ENCODE data around the gene PLEKHB1. TPM values are rescaled to one million over a fixed set of nuclear protein-coding genes. Genes with fewer than 3 reads are reported as not detected.

The PLEKHB1 gene
- polyA plus RNA-seq, 1 donor (not counting 4 experiments of a cell fraction or from before 2014, with no cell fraction given) = not detected

- Histone ChIP-seq H2AFZ (ENCODE audit: control insufficient read depth, low read length) (no peak overlapping the region), H3K27me3 (ENCODE audit: control insufficient read depth, extremely low read depth, insufficient read depth, low read length) (peaks cover 29% of the 10 kb centered on the region), H3K9me3 (ENCODE audit: control insufficient read depth, low read depth, low read length) (no peaks in the 10 kb centered on the region), H3K9me1 (ENCODE audit: control insufficient read depth, extremely low read depth, insufficient read depth, low read length) (no peaks in the 10 kb centered on the region), H3K4me1 (ENCODE audit: control insufficient read depth, extremely low read depth, insufficient read depth, low read length) (peaks cover 14% of the 10 kb centered on the region), H3K27ac (ENCODE audit: control insufficient read depth, insufficient read depth, low read length) (no peak overlapping the region), H3K79me2 (ENCODE audit: control insufficient read depth, insufficient read depth, low read length) (no peaks in the 10 kb centered on the region), H3K4me2 (ENCODE audit: control insufficient read depth, extremely low read depth, insufficient read depth, low read depth, low read length) (peak overlapping the region; percentile 55), H3K9ac (ENCODE audit: control insufficient read depth, extremely low read depth, insufficient read depth, low read length) (no peak overlapping the region), H3K4me3 (ENCODE audit: control insufficient read depth in 2 of 3, extremely low read depth in 1 of 3, insufficient read depth in 2 of 3, low read depth in 1 of 3, low read length in 3 of 3) (no peak overlapping the region), H3K36me3 (ENCODE audit: control insufficient read depth in 2 of 2, extremely low read depth in 1 of 2, insufficient read depth in 2 of 2, low read length in 2 of 2) (no peaks in the 10 kb centered on the region), H4K20me1 (ENCODE audit: control insufficient read depth, extremely low read depth, insufficient read depth, low read length) (no peaks in the 10 kb centered on the region)
- FAIRE-seq = no peak
- peak; percentile 77 for DNase-seq (ENCODE audit: low read depth, low spot score)
- dilution Hi-C loops (cut with MboI; ENCODE audit: extremely low pct_ligation_motif_present, low sequenced_read_pairs) = no loop called here
- TF ChIP-seq CTCF (optimal IDR thresholded peaks at IDR 0.05 in 1 of 3, IDR thresholded peaks at IDR 0.05 in 1 of 3, conservative IDR thresholded peaks at IDR 0.05 in 1 of 3; ENCODE audit: extremely low read depth in 1 of 3, insufficient read depth in 2 of 3, low read length in 3 of 3) = no peak
- no peak for TF ChIP-seq EZH2 (IDR thresholded peaks at IDR 0.05; ENCODE audit: low read length)
These were observed 1.2 kb downstream of the PLEKHB1 start for GRCh38 chr11:73647459-73648100.

DNA sequence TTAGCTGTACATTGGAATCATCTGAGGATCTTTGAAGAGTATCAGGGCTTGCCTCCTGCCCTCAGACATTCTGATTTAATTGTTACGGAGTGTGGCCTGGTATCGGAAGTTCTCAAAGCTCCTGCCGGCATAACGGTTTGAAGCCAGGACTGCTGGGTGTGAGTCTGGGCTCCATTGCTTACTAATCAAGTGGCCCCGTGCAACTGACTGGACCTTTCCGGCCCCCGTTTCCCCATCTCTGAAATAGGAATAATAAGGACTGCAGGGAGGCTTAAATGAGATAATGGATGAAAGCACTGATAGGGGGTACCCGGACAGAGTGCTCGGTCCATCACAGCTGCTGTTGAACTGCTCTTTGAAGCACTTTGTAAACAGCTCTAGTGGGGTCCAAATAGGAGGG is 1.7 kb downstream of the PLEKHB1 start:
- no peak for FAIRE-seq
- DNase-seq (ENCODE audit: low read depth, low spot score) = no peak
- Histone ChIP-seq H3K79me2 (ENCODE audit: control insufficient read depth, insufficient read depth, low read length) (no peaks in the 10 kb centered on the region), H3K4me3 (ENCODE audit: control insufficient read depth in 2 of 3, extremely low read depth in 1 of 3, insufficient read depth in 2 of 3, low read depth in 1 of 3, low read length in 3 of 3) (no peak overlapping the region), H3K9me3 (ENCODE audit: control insufficient read depth, low read depth, low read length) (no peaks in the 10 kb centered on the region), H3K27me3 (ENCODE audit: control insufficient read depth, extremely low read depth, insufficient read depth, low read length) (peaks cover 32% of the 10 kb centered on the region), H4K20me1 (ENCODE audit: control insufficient read depth, extremely low read depth, insufficient read depth, low read length) (no peaks in the 10 kb centered on the region), H3K27ac (ENCODE audit: control insufficient read depth, insufficient read depth, low read length) (no peak overlapping the region), H3K4me1 (ENCODE audit: control insufficient read depth, extremely low read depth, insufficient read depth, low read length) (peaks cover 14% of the 10 kb centered on the region), H3K4me2 (ENCODE audit: control insufficient read depth, extremely low read depth, insufficient read depth, low read depth, low read length) (no peak overlapping the region), H2AFZ (ENCODE audit: control insufficient read depth, low read length) (no peak overlapping the region), H3K36me3 (ENCODE audit: control insufficient read depth in 2 of 2, extremely low read depth in 1 of 2, insufficient read depth in 2 of 2, low read length in 2 of 2) (no peaks in the 10 kb centered on the region), H3K9ac (ENCODE audit: control insufficient read depth, extremely low read depth, insufficient read depth, low read length) (no peak overlapping the region), H3K9me1 (ENCODE audit: control insufficient read depth, extremely low read depth, insufficient read depth, low read length) (no peaks in the 10 kb centered on the region)
- dilution Hi-C loops (cut with MboI; ENCODE audit: extremely low pct_ligation_motif_present, low sequenced_read_pairs) = no loop called here
- TF ChIP-seq CTCF (optimal IDR thresholded peaks at IDR 0.05 in 1 of 3, IDR thresholded peaks at IDR 0.05 in 1 of 3, conservative IDR thresholded peaks at IDR 0.05 in 1 of 3; ENCODE audit: extremely low read depth in 1 of 3, insufficient read depth in 2 of 3, low read length in 3 of 3) (no peak), EZH2 (IDR thresholded peaks at IDR 0.05; ENCODE audit: low read length) (no peak)

All from keratinocyte (primary cell).